Sigmoid colon (tissue), 4 donors: ENCODE data around the gene SLC2A6.

Experiments used
- CTCF ChIP-seq, 4 experiments: fragments of 450-650 bp in 3 of 4; fragments of 200-600 bp in 1 of 4; IDR thresholded peaks; one replicate each; pipeline ENCODE4 v1.5.1; 2016 to 2019; ENCODE audit warnings: antibody characterized with exemption in 4 of 4, mild to moderate bottlenecking in 3 of 4, moderate library complexity in 2 of 4
- EP300 ChIP-seq, 4 donors: sonication (generic); formaldehyde crosslinking; IDR thresholded peaks; one replicate each; pipeline ENCODE4 v1.6.1; 2017; ENCODE audit warnings: antibody characterized with exemption in 4 of 4
- POLR2A ChIP-seq, 2 donors: fragments of 450-650 bp; IDR thresholded peaks; one replicate each; pipeline ENCODE4 v1.6.1; 2016; ENCODE audit warnings: antibody characterized with exemption in 2 of 2, mild to moderate bottlenecking in 2 of 2, moderate library complexity in 2 of 2

- TF ChIP-seq CTCF (IDR thresholded peaks at IDR 0.05) (no peak), EP300 (IDR thresholded peaks at IDR 0.05) (no peak), POLR2A (IDR thresholded peaks at IDR 0.05) (no peak)
These were observed 42.5 kb upstream of the SLC2A6 start for GRCh38 chr9:133521122-133522072.
